Esophagus squamous epithelium (tissue), 4 donors: ENCODE results near the gene FAM98C.

Experiments used
- POLR2A ChIP-seq, 4 donors: fragments of 450-650 bp; IDR thresholded peaks; one replicate each; pipeline ENCODE4 v1.6.1; 2017; ENCODE audit warnings: antibody characterized with exemption in 4 of 4, mild to moderate bottlenecking in 4 of 4, moderate library complexity in 3 of 4
- TF ChIP-seq, protein P1 (sequence below), 6 experiments: fragments of 450-650 bp in 4 of 6; fragments of 200-600 bp in 2 of 6; sonication (generic) in 2 of 6; IDR thresholded peaks; one replicate each; pipeline ENCODE4 v1.5.1; 2016 to 2019; ENCODE audit warnings: antibody characterized with exemption in 6 of 6, mild to moderate bottlenecking in 4 of 6, moderate library complexity in 4 of 6

GRCh38 chr19:38429811-38430156 is 26.9 kb downstream of the FAM98C start:
- TF ChIP-seq, protein P1, sequence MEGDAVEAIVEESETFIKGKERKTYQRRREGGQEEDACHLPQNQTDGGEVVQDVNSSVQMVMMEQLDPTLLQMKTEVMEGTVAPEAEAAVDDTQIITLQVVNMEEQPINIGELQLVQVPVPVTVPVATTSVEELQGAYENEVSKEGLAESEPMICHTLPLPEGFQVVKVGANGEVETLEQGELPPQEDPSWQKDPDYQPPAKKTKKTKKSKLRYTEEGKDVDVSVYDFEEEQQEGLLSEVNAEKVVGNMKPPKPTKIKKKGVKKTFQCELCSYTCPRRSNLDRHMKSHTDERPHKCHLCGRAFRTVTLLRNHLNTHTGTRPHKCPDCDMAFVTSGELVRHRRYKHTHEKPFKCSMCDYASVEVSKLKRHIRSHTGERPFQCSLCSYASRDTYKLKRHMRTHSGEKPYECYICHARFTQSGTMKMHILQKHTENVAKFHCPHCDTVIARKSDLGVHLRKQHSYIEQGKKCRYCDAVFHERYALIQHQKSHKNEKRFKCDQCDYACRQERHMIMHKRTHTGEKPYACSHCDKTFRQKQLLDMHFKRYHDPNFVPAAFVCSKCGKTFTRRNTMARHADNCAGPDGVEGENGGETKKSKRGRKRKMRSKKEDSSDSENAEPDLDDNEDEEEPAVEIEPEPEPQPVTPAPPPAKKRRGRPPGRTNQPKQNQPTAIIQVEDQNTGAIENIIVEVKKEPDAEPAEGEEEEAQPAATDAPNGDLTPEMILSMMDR (IDR thresholded peaks at IDR 0.05), result no peak
- TF ChIP-seq POLR2A (IDR thresholded peaks at IDR 0.05), result no peak
